KMS-11 (cell line): Measurements from ENCODE around the gene TGFB2.

Experiments used
- H2AFZ ChIP-seq: fragments of 200-600 bp; sonication (generic); 2 replicates; pipeline ENCODE4 v1.6.1; 2016; ENCODE audit warnings: antibody characterized with exemption, mixed run types, low read depth
- H3K27ac ChIP-seq: fragments of 200-600 bp; sonication (generic); 2 replicates; pipeline ENCODE4 v1.6.1; 2016; ENCODE audit warnings: mild to moderate bottlenecking, mixed run types
- H3K27me3 ChIP-seq: fragments of 200-600 bp; sonication (generic); 2 replicates; pipeline ENCODE4 v1.6.1; 2017; ENCODE audit warnings: mild to moderate bottlenecking, low read depth, mixed run types, moderate library complexity; ENCODE audit not compliant: insufficient read depth
- H3K36me3 ChIP-seq: fragments of 200-600 bp; sonication (generic); 2 replicates; pipeline ENCODE4 v1.6.1; 2017; ENCODE audit warnings: mild to moderate bottlenecking, mixed run types; ENCODE audit not compliant: insufficient read depth
- H3K4me1 ChIP-seq: fragments of 200-600 bp; sonication (generic); 2 replicates; pipeline ENCODE4 v1.6.1; 2016; ENCODE audit warnings: mild to moderate bottlenecking, low read depth, mixed run types; ENCODE audit not compliant: poor library complexity, severe bottlenecking
- H3K4me2 ChIP-seq: fragments of 200-600 bp; sonication (generic); 2 replicates; pipeline ENCODE4 v1.7.0; 2016; ENCODE audit warnings: mild to moderate bottlenecking, mixed run types
- H3K4me3 ChIP-seq: fragments of 200-600 bp; sonication (generic); IDR thresholded peaks from 2 replicates; pipeline ENCODE4 v1.6.1; 2017; ENCODE audit warnings: low read depth, low read length, mixed read lengths; ENCODE audit not compliant: insufficient read depth
- H3K79me2 ChIP-seq: fragments of 200-600 bp; sonication (generic); 2 replicates; pipeline ENCODE4 v1.6.1; 2016; ENCODE audit warnings: low read depth, mixed run types; ENCODE audit not compliant: insufficient read depth
- H3K9ac ChIP-seq: fragments of 200-600 bp; sonication (generic); 2 replicates; pipeline ENCODE4 v1.6.1; 2016; ENCODE audit warnings: mild to moderate bottlenecking, mixed run types
- H4K20me1 ChIP-seq: fragments of 200-600 bp; sonication (generic); 2 replicates; pipeline ENCODE4 v1.6.1; 2016; ENCODE audit warnings: mild to moderate bottlenecking, mixed run types; ENCODE audit not compliant: insufficient read depth
- CTCF ChIP-seq: fragments of 200-600 bp; sonication (generic); conservative IDR thresholded peaks from 2 replicates; pipeline ENCODE4 v1.6.1; 2017; ENCODE audit warnings: low read depth, mild to moderate bottlenecking, antibody characterized with exemption, low read length, moderate library complexity, mixed read lengths

Gene TGFB2

GRCh38 chr1:218488531-218488930, 143.4 kb downstream of the TGFB2 start:
- Histone ChIP-seq H3K4me3 (no peak overlapping the region), H3K9ac (no peak overlapping the region), H3K79me2 (no peaks in the 10 kb centered on the region), H3K27ac (peak overlapping the region; percentile 14; the same call in 1 of the 2 replicates), H4K20me1 (no peaks in the 10 kb centered on the region), H2AFZ (peak overlapping the region; percentile 12; the same call in 1 of the 2 replicates), H3K4me2 (peak overlapping the region; percentile 44), H3K27me3 (no peaks in the 10 kb centered on the region), H3K36me3 (no peaks in the 10 kb centered on the region), H3K4me1 (peaks cover 69% of the 10 kb centered on the region)
- TF ChIP-seq CTCF: no peak

GRCh38 chr1:218488986-218489385, 143.8 kb downstream of the TGFB2 start:
- Histone ChIP-seq H3K27me3 (no peaks in the 10 kb centered on the region), H3K4me1 (peaks cover 74% of the 10 kb centered on the region), H3K79me2 (no peaks in the 10 kb centered on the region), H3K9ac (peak overlapping the region; percentile 27; the same call in 1 of the 2 replicates), H4K20me1 (no peaks in the 10 kb centered on the region), H2AFZ (no peak overlapping the region), H3K36me3 (no peaks in the 10 kb centered on the region), H3K4me3 (no peak overlapping the region), H3K4me2 (peak overlapping the region; percentile 91), H3K27ac (peak overlapping the region; percentile 92)
- no peak for TF ChIP-seq CTCF

GRCh38 chr1:218490406-218490922, 145.3 kb downstream of the TGFB2 start:
- Histone ChIP-seq H3K9ac (peak overlapping the region; percentile 27; the same call in 1 of the 2 replicates), H3K4me3 (peak overlapping the region; percentile 40), H4K20me1 (no peaks in the 10 kb centered on the region), H3K36me3 (no peaks in the 10 kb centered on the region), H3K27ac (peak overlapping the region; percentile 92), H3K4me2 (peak overlapping the region; percentile 91), H3K79me2 (no peaks in the 10 kb centered on the region), H3K27me3 (no peaks in the 10 kb centered on the region), H2AFZ (peak overlapping the region; percentile 24; the same call in 1 of the 2 replicates), H3K4me1 (peaks cover 89% of the 10 kb centered on the region)
- TF ChIP-seq CTCF: no peak

- Histone ChIP-seq H3K9ac (no peak overlapping the region; the same call in 1 of the 2 replicates), H3K27ac (peak overlapping the region; percentile 92), H3K4me1 (peaks cover 91% of the 10 kb centered on the region), H3K79me2 (no peaks in the 10 kb centered on the region), H3K27me3 (no peaks in the 10 kb centered on the region), H4K20me1 (no peaks in the 10 kb centered on the region), H3K4me3 (no peak overlapping the region), H3K36me3 (no peaks in the 10 kb centered on the region), H2AFZ (peak overlapping the region; percentile 28; the same call in 1 of the 2 replicates), H3K4me2 (peak overlapping the region; percentile 92)
- no peak for TF ChIP-seq CTCF
Observed at GRCh38 chr1:218492874-218493273, 147.7 kb downstream of the TGFB2 start.
